ENCODE results near the gene MGMT. TPM values are rescaled to one million over a fixed set of nuclear protein-coding genes. Genes with fewer than 3 reads are reported as not detected.

The MGMT gene
- total and polyA plus RNA-seq, 7 experiments from 2014 or later: 17.6 to 37.1 (median 22.0) TPM

DNA sequence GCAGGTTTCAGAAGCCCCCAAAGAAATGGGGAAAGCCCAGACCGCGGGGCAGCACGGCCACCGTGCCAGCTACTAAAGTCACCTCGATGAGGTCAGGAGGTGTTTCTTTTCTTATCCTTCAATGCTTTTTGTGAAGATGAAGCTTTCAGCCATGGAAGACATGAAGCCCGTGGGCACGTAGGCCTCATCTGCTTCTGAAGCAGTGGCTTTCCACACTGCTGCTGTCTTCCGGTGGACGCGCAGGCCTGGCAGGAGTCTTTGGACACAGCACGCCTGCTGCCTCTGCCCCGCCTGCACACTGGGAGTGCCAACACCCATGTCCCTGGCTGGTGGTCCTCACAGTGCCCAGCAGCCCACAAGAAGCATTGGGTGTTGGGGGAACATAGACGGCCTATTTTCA is 311.5 kb downstream of the MGMT start:
- no peaks in the 10 kb centered on the region for H3K27me3 Mint-ChIP-seq
- H3K4me1 ChIP-seq (ENCODE audit: control insufficient read depth in 2 of 2, insufficient read depth in 2 of 2, low read length in 2 of 2): no peaks in the 10 kb centered on the region
- no peak overlapping the region for H3K27ac ChIP-seq (ENCODE audit: low read depth, low read length)
- intact Hi-C loops (cut with micrococcal nuclease): no loop called here
- ATAC-seq (no peak), DNase-seq (no peak)
- H3K36me3 Mint-ChIP-seq: peaks cover 0 to 14% (median 10%) of the 10 kb centered on the region in 5 donors
- no peak overlapping the region for H3K4me3 Mint-ChIP-seq
- H3K27me3 ChIP-seq (ENCODE audit: control insufficient read depth in 2 of 2, insufficient read depth in 2 of 2, low read length in 2 of 2): no peaks in the 10 kb centered on the region
- H3K27ac Mint-ChIP-seq: no peak overlapping the region
- H3K36me3 ChIP-seq (ENCODE audit: control insufficient read depth in 2 of 3, insufficient read depth in 3 of 3, low read length in 3 of 3): no peaks in the 10 kb centered on the region
- H3K4me1 Mint-ChIP-seq: no peaks in the 10 kb centered on the region
- CTCF ChIA-PET: no interaction called here
- POLR2A ChIA-PET: no interaction called here
- H3K9me3 ChIP-seq (ENCODE audit: control insufficient read depth in 2 of 3, low read length in 3 of 3): peaks cover 0 to 11% (median 0%) of the 10 kb centered on the region in 3 experiments
- H3K4me3 ChIP-seq (ENCODE audit: low read length): no peak overlapping the region
- peaks cover 0 to 40% (median 12%) of the 10 kb centered on the region in 11 donors for H3K9me3 Mint-ChIP-seq

DNA sequence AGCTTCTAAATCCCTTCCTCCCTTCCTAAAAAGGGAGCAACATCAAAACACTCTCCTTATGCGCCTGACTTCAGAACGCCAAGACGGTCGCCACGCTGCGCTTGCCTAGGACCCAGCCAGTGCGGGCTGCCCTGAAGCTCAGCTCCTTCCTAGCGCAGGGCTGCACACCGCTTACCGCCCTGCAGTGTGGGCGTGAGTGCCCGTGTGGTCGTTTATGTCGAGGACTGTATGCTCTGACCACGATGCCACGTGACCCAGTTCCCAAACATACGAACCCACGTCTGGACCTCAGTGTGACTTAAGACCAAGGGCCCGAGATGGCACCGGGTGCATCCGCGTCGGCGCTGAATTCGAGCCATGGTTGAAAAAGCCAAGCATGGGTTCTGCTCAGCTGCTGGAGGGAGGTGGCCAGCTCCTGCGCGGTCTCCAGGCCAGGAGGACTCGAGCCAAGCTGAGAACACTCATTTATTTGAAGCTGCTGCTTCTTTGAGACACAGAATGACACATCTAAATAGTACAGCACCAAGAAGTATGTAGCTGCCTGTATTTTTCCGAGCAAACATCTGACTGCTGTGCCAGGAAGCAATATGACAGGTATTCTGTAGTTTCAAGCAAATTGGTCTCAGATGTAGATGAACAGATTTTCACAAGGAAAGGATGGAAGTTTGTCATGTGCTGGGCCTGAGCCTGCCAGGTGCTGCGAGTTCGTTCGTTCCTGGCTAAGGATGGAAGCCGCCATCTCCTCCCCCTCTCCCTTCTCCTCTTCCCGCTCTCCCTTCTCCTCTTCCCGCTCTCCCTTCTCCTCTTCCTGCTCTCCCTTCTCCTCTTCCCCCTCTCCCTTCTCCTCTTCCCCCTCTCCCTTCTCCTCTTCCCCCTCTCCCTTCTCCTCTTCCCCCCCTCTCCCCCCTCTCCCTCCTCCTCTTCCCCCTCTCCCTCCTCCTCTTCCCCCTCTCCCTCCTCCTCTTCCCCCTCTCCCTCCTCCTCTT is 312.4 kb downstream of the MGMT start:
- no peaks in the 10 kb centered on the region for H3K36me3 ChIP-seq (ENCODE audit: control insufficient read depth in 2 of 3, insufficient read depth in 3 of 3, low read length in 3 of 3)
- H3K27me3 ChIP-seq (ENCODE audit: control insufficient read depth in 2 of 2, insufficient read depth in 2 of 2, low read length in 2 of 2): no peaks in the 10 kb centered on the region
- H3K27ac ChIP-seq (ENCODE audit: low read depth, low read length): no peak overlapping the region
- no peak overlapping the region for H3K27ac Mint-ChIP-seq
- peaks cover 0 to under 1% (median 0%) of the 10 kb centered on the region in 7 donors for H3K4me1 Mint-ChIP-seq
- CTCF ChIA-PET: no interaction called here
- peaks cover 0 to 43% (median 12%) of the 10 kb centered on the region in 11 donors for H3K9me3 Mint-ChIP-seq
- no peak for DNase-seq
- ATAC-seq: no peak
- peaks cover 0 to 11% (median 0%) of the 10 kb centered on the region in 3 experiments for H3K9me3 ChIP-seq (ENCODE audit: control insufficient read depth in 2 of 3, low read length in 3 of 3)
- POLR2A ChIA-PET: no interaction called here
- H3K4me3 ChIP-seq (ENCODE audit: low read length): no peak overlapping the region
- intact Hi-C loops (cut with micrococcal nuclease): no loop called here
- no peaks in the 10 kb centered on the region for H3K27me3 Mint-ChIP-seq
- H3K36me3 Mint-ChIP-seq: peaks cover 0 to 19% (median 10%) of the 10 kb centered on the region in 5 donors
- no peak overlapping the region for H3K4me3 Mint-ChIP-seq
- H3K4me1 ChIP-seq (ENCODE audit: control insufficient read depth in 2 of 2, insufficient read depth in 2 of 2, low read length in 2 of 2): no peaks in the 10 kb centered on the region

DNA sequence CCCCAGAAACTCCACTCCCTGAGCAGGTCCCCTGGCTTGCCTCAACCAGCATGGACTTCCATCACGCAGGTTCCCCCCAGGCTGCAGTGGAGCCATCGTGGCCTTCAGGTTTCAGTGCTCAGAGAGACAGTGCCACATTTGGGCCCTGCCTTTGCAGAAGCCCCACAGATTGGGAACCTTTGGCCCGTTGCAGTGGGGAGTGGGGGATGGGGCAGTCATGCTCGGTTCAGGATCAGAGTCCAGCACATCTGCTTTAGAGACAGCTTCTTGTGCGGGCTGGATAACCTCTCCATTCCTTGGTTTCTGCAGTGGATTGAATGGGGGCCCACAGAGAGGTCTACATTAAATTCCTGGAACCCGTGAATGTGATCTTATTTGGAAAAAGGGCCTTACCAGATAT is 313.2 kb downstream of the MGMT start:
- Mint-ChIP-seq H3K9me3 (peaks cover 0 to 51% (median 13%) of the 10 kb centered on the region in 11 donors), H3K27ac (no peak overlapping the region), H3K27me3 (no peaks in the 10 kb centered on the region), H3K36me3 (peaks cover 0 to 22% (median 10%) of the 10 kb centered on the region in 5 donors), H3K4me1 (peaks cover 0 to 2% (median 0%) of the 10 kb centered on the region in 7 donors), H3K4me3 (no peak overlapping the region)
- Histone ChIP-seq H3K27me3 (ENCODE audit: control insufficient read depth in 2 of 2, insufficient read depth in 2 of 2, low read length in 2 of 2) (no peaks in the 10 kb centered on the region), H3K9me3 (ENCODE audit: control insufficient read depth in 2 of 3, low read length in 3 of 3) (peaks cover 0 to 11% (median 0%) of the 10 kb centered on the region in 3 experiments), H3K4me1 (ENCODE audit: control insufficient read depth in 2 of 2, insufficient read depth in 2 of 2, low read length in 2 of 2) (no peaks in the 10 kb centered on the region), H3K4me3 (ENCODE audit: low read length) (no peak overlapping the region), H3K36me3 (ENCODE audit: control insufficient read depth in 2 of 3, insufficient read depth in 3 of 3, low read length in 3 of 3) (no peaks in the 10 kb centered on the region), H3K27ac (ENCODE audit: low read depth, low read length) (no peak overlapping the region)
- intact Hi-C loops (cut with micrococcal nuclease): no loop called here
- DNase-seq: no peak
- POLR2A ChIA-PET: no interaction called here
- no peak for ATAC-seq
- CTCF ChIA-PET: no interaction called here

DNA sequence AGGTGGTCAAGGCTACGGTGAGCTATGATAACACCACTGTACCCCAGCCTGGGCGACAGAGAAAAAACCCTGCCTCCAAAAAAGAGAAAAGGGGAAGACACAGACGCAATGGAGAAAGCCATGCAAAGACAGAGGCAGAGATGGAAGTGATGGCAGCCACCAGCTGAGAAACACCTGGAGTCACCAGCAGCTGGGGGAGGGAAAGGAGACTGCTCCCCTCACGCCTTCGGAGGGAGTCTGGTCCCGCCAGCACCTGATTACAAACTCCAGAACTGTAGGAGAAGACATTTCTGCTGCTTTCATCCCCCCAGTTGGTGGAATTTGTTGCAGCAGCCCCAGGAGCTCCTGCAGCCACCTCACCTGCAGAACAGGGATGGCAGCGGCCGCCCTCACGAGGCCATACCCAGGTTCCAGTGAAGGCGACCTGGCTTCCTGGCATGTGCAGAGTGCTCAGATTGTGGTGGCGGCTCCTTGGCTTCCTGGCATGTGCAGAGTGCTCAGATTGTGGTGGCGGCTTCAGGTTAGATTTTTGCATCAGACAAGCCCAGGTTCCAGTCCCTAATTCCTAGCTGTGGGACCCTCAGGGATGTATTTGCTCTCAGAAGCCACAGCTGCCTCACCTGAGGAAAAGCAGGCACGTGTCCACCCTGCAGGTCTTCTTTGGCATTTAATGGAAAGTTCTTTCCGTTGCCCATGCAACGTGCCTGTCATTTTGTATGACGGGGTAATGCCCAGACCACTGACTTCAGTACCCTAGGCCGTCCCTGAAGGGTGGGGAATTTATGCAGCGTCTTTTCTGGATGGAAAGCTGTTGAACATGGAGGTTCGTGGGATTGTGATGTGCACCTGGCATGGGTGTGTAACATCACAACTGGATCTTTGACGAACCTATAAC is 314.1 kb downstream of the MGMT start:
- peaks cover 0 to 46% (median 13%) of the 10 kb centered on the region in 11 donors for H3K9me3 Mint-ChIP-seq
- ATAC-seq (no peak), DNase-seq (no peak)
- H3K27me3 Mint-ChIP-seq: no peaks in the 10 kb centered on the region
- H3K27ac Mint-ChIP-seq: no peak overlapping the region
- POLR2A ChIA-PET: no interaction called here
- Histone ChIP-seq H3K4me3 (ENCODE audit: low read length) (no peak overlapping the region), H3K4me1 (ENCODE audit: control insufficient read depth in 2 of 2, insufficient read depth in 2 of 2, low read length in 2 of 2) (no peaks in the 10 kb centered on the region), H3K27ac (ENCODE audit: low read depth, low read length) (no peak overlapping the region), H3K36me3 (ENCODE audit: control insufficient read depth in 2 of 3, insufficient read depth in 3 of 3, low read length in 3 of 3) (no peaks in the 10 kb centered on the region), H3K27me3 (ENCODE audit: control insufficient read depth in 2 of 2, insufficient read depth in 2 of 2, low read length in 2 of 2) (no peaks in the 10 kb centered on the region), H3K9me3 (ENCODE audit: control insufficient read depth in 2 of 3, low read length in 3 of 3) (peaks cover 0 to 11% (median 0%) of the 10 kb centered on the region in 3 experiments)
- CTCF ChIA-PET: no interaction called here
- H3K4me1 Mint-ChIP-seq: peaks cover 0 to 2% (median 0%) of the 10 kb centered on the region in 7 donors
- peaks cover 0 to 21% (median 10%) of the 10 kb centered on the region in 5 donors for H3K36me3 Mint-ChIP-seq
- intact Hi-C loops (cut with micrococcal nuclease): no loop called here
- H3K4me3 Mint-ChIP-seq: no peak overlapping the region

DNA sequence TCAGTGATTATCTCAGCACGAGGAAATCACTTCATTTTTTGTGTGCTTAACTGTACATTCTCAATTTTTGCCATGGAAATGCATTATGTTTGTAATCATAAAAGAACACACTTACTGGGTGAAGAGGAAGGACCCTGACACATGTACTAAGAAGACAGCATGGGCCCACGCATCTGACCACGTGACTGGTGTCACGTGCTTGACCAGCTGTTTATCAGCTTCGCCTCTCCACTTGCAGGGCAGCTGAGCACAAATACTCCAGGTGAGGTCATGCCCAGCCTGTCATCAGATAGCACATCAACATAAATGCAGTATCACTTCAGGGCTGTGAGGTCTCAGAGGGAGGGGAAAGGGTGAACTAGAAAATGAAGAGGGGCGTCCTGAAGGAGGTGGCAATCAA is 317.2 kb downstream of the MGMT start:
- intact Hi-C loops (cut with micrococcal nuclease): no loop called here
- no peak overlapping the region for H3K27ac Mint-ChIP-seq
- ChIA-PET POLR2A (no interaction called here), CTCF (no interaction called here)
- H3K27me3 Mint-ChIP-seq: no peaks in the 10 kb centered on the region
- Histone ChIP-seq H3K36me3 (ENCODE audit: control insufficient read depth in 2 of 3, insufficient read depth in 3 of 3, low read length in 3 of 3) (no peaks in the 10 kb centered on the region), H3K4me3 (ENCODE audit: low read length) (no peak overlapping the region), H3K4me1 (ENCODE audit: control insufficient read depth in 2 of 2, insufficient read depth in 2 of 2, low read length in 2 of 2) (no peaks in the 10 kb centered on the region), H3K27ac (ENCODE audit: low read depth, low read length) (no peak overlapping the region), H3K9me3 (ENCODE audit: control insufficient read depth in 2 of 3, low read length in 3 of 3) (peaks cover 0 to 16% (median 0%) of the 10 kb centered on the region in 3 experiments), H3K27me3 (ENCODE audit: control insufficient read depth in 2 of 2, insufficient read depth in 2 of 2, low read length in 2 of 2) (no peaks in the 10 kb centered on the region)
- no peak for ATAC-seq
- peaks cover 0 to 44% (median 12%) of the 10 kb centered on the region in 11 donors for H3K9me3 Mint-ChIP-seq
- no peak for DNase-seq
- peaks cover 0 to 20% (median 6%) of the 10 kb centered on the region in 5 donors for H3K36me3 Mint-ChIP-seq
- peaks cover 0 to 2% (median 0%) of the 10 kb centered on the region in 7 donors for H3K4me1 Mint-ChIP-seq
- H3K4me3 Mint-ChIP-seq: no peak overlapping the region

DNA sequence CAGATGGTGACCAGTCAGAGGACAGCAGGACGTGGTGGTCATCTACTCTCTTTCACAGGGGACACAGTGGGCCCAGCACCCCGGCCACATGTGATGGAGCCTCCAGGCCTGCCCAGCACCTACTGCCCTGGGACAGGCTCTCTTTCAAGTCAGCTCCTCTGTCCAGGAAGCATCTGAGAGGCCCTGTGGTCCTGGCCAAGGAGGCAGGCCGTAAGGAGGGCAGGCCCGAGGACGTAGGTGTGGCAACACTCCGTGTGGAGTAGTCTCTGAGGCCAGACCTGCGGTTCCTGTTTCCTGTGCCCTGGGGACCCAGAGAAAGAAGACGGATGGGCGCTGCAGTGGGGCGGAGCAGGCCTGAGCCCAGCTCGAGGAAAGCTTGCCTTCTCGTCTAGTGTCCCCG is 317.9 kb downstream of the MGMT start:
- Mint-ChIP-seq H3K4me3 (peak overlapping the region in 1 of 10 donors; percentile 38), H3K4me1 (peaks cover 0 to 2% (median 0%) of the 10 kb centered on the region in 7 donors), H3K36me3 (peaks cover 0 to 20% (median 6%) of the 10 kb centered on the region in 5 donors), H3K27me3 (no peaks in the 10 kb centered on the region), H3K9me3 (peaks cover 0 to 49% (median 13%) of the 10 kb centered on the region in 11 donors), H3K27ac (peak overlapping the region in 1 of 9 donors; percentile 74)
- no peak for DNase-seq
- Histone ChIP-seq H3K27me3 (ENCODE audit: control insufficient read depth in 2 of 2, insufficient read depth in 2 of 2, low read length in 2 of 2) (no peaks in the 10 kb centered on the region), H3K4me1 (ENCODE audit: control insufficient read depth in 2 of 2, insufficient read depth in 2 of 2, low read length in 2 of 2) (no peaks in the 10 kb centered on the region), H3K4me3 (ENCODE audit: low read length) (no peak overlapping the region), H3K36me3 (ENCODE audit: control insufficient read depth in 2 of 3, insufficient read depth in 3 of 3, low read length in 3 of 3) (no peaks in the 10 kb centered on the region), H3K27ac (ENCODE audit: low read depth, low read length) (no peak overlapping the region), H3K9me3 (ENCODE audit: control insufficient read depth in 2 of 3, low read length in 3 of 3) (peaks cover 0 to 17% (median 0%) of the 10 kb centered on the region in 3 experiments)
- intact Hi-C loops (cut with micrococcal nuclease): no loop called here
- ATAC-seq: no peak
- CTCF ChIA-PET: no interaction called here
- POLR2A ChIA-PET: no interaction called here
